Fibroblast of gingiva (primary cell): ENCODE measurements around the gene SPIRE1.
"Not testable (repeated sequence)": the region's sequence is repeated elsewhere in the genome, so short reads cannot be mapped to it uniquely, and the experiment has no call there.

Source experiments
- DNase-seq: peaks from one replicate; pipeline ENCODE4 v3.0.0-alpha.2; 2011; ENCODE audit warnings: low read depth

Gene SPIRE1

DNA sequence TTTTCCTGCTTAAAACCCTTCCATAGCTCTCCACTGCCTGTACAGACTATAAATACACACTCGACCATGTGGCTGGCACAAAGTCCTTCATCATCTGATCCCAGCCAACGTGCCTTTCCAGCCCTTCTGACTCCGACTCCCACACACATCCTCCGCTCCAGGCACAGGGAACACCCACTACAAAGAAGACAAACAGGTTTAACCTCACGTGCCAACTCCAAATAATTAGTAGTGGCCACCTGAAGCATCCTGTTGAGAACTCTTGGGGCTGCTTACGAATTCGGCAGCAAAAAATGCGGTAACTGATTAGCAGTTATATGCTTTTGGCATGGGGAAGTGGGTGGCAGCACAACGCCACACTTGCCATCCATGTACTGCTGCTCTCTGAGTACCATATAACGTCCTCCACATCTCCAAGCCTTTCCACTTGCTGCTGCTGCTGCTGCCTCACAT, 12.1 kb downstream of the SPIRE1 start:
- no peak for DNase-seq

DNA sequence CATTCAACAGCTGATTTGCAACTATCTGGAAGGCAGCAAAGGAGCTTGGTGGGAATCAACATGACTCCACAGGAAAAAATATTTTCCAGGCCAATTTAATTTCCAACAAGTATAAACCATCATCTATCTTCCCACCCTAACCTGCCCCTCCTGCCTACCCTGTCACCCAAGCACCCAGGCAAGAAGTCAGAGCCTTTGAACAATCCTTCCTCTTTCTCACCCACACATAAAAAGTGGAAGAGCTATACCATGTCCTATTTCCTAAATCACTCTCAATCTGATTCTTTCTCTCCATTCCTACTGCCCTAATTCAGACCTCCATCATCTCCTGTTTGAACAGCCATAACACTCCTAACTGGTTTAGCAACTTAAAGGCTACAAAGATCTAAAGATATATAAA, 12.7 kb downstream of the SPIRE1 start:
- DNase-seq = no peak

DNA sequence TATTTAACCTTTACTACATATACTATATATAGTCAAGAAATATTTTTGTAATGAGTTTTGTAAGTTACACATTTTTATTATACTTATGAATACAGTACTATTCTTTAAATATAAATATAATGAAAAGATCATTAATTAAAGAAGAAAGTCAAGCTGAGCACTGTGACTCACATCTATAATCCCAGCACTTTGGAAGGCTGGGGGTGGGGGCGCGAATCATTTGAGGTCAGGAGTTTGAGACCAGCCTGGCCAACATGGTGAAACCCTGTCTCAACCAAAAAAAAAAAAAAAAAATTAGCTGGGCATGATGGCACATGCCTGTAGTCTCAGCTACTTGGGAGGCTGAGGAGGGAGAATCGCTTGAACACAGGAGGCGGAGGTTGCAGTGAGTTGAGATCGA, 14.2 kb downstream of the SPIRE1 start:
- DNase-seq = not testable (repeated sequence)

DNA sequence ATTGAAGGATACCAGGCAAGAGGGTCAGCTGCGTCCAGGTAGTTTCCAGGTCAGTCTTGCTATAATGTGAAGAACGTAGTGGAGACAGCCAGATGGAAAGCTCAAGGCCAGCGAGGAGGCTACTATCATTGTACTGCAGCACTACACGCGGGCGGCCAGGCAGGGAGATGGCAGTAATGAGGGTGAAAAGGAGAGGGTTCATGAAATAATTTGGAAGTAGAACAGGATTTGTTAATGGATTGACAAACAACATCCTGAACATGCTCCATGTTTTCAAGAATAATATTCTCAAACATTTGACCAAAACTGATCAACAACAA, 17.1 kb downstream of the SPIRE1 start:
- DNase-seq = no peak

DNA sequence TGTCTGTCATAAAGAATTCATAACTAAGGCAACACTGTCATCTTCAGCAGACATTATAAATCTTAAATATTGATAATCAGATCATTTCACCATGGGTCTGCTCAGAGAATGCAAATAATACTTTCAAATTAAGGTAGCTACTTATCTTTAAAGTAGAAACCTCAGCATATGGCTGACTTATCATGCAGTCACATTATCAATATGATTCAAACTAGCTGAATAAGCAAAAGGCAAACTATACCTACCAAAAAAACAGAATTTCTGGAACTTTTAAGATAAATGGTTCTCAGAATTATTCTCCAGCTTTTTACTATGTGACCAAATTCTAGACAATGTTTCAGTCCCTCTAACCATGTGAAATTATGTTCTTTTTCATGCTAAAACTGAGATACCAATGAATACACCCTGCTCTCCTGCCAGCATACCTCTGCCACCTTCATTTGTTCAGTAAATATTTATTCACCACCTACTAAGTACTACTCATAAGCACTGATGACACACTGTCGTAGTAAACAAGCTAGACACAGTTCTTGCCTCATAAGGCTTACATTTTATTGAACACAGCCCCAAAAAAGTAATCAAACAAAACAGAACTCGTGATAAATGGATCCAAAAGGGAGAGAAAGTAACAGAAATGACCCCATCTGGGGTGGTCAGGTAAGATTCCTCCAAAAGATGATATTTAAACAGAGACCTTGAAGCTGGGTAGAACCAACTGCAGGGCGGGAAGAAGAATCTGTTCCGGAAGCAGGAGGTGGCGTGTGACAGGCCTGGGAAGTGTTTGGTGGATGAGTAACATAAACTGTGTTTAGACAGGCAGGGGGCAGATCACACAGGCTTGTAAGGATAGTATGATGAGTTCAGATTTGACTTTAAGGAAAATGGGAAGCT, 17.7 kb downstream of the SPIRE1 start:
- peak; percentile 48 for DNase-seq

DNA sequence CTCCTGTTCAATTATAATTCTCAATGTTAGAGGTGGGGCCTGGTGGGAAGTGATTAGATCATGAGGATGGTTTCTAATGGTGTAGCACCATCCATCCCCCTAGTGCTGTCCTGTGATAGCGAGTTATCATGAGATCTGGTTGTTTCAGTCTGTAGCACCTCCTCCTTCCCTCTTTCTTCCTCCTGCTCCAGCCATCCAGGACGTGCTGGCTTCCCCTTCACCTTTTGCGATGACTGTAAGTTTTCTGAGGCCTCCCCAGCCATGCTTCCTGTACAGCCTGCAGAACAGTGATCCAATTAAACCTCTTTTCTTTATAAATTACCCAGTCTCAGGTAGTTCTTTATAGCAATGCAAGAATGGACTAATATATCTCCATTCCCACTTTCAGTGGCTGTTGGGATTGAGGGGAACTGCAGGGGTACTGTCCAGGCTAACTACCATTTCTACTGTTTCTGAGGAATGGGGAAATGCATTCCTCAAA, 19.2 kb downstream of the SPIRE1 start:
- DNase-seq = no peak

DNA sequence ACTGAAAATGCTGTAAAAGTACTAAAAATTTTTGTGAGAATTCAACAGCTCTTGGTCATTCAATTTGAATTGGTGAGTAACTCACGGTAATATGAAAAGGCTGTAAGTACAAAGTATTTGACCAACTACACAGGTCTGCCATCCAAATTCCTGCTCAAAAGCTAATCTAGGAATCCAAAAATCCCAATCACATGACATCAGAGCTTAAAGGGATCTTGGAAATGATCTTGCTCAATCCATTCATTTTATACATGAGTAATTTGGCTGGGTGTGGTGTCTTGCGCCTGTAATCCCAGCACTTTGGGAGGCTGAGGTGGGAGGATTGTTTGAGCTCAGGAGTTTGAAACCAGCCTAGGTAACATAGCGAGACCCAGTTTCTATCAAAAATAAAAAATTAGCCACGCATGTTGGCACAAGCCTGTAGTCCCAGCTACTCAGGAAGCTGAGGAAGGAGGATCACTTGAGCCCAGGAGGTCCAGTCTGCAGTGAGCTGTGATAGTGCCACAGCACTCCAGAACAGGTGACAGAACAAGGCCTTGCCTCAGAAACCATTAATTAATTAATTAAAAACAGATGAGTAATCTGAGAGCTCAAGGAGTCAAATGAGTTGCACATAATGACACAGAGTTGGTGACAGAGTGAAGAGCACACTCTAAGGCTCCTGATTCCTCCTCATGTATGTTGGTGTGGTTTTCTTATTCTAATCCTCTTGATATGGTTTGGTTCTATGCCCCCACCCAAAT, 19.8 kb downstream of the SPIRE1 start:
- DNase-seq = peak; percentile 43

DNA sequence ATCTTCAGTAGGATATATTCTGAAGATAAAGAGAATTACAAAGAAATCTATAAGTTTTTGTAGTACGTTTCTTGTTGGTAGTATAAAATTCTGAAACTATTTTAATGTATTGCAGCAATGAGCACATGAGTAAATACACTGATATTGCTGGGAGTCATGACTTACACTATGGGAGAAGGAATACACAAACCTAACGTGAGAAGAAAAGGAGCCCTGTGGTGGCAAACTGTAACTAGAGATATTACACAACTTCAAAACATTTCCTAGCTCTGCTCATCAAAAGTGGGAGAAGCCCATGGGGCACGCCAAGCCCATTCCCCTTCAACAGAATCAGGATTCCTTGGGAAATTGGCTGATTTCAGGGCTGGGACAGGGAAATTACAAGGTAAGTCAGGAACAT, 20.5 kb downstream of the SPIRE1 start:
- no peak for DNase-seq

DNA sequence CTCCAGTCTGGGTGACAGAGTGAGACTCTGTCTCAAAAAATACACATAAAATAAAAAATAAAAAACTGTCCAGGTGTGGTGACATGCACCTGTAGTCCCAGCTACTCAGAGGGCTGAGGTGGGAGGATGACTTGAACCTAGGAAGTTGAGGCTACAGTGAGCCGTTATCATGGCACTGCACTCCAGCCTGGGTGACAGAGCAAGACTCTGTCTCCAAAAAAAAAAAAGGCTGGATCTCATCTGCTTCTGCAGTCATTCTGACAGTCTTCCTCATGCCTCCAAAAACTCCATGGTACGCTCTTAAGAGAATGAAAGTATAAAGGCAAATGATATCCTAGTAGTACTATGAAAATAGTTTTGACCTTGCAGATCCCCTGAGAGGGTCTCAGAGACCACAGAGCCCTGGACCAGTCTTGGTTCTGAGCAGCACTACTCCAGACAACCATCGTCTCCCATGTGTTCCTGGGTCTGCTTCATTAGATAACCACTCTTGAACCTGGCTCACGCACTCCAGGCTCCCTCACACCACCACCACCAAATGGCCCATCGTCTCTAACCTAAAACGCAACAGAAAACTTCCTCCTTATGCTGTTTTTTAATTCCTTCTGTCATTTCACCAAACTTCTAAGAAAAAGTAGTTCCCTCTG, 26.0 kb downstream of the SPIRE1 start:
- no peak for DNase-seq

DNA sequence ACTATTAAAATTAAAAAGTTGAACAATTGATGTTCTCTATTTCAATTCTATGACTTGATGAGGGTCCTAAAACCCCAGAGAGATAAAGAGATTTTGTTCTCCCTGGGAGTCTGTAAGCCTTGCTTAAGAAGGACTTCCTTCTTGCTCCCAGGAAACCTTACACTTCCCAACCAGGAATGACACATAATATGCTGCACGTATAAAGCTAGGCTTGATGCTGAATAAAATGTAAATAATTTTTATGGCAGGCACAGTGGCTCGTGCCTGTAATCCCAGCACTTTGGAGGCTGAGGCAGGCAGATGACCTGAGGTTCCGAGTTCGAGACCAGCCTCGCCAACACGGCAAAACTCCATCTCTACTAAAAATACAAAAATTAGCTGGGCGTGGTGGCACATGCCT, 27.8 kb downstream of the SPIRE1 start:
- peak; percentile 39 for DNase-seq

DNA sequence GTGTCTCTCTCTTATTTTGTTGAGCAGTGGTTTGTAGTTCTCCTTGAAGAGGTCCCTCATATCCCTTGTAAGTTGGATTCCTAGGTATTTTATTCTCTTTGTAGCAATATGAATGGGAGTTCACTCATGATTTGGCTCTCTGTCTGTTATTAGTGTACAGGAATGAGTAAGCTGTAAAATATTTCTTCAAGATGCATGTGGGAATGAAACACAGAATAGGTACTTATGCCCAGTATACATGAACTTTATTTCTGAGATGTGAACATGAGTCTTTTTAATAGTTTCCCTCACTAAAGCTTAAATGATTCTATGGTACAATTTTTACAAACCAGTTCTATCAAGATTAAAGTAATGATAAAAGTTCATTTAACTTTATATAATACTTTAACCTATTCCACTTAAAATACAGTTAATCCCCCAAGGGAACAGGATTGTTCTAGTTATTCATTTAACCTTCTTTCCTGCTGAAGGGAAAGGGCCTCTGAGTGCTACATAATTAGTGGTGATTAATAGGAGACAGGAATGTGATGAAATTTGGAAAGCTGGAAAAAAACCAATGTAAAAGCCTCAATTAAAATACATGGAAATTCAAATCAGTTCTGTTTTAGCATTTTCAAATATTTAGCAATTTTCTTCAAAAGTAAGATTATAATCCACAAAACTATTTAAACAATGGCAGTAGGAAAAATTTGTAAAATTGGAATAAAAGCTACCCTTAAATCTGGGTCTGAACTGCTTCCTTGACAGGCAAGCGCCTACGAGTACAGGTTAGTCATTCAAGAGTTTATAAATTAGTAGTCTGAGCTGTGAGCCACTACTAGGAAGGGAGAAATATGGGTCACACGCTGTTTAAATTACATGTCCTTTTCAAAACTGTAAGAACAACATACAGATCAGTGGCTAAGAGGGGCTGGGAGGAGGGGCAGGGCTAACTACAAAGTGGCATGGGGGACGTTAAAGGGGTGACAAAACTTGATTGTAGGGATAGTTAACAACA, 28.9 kb downstream of the SPIRE1 start:
- DNase-seq = peak; percentile 49

DNA sequence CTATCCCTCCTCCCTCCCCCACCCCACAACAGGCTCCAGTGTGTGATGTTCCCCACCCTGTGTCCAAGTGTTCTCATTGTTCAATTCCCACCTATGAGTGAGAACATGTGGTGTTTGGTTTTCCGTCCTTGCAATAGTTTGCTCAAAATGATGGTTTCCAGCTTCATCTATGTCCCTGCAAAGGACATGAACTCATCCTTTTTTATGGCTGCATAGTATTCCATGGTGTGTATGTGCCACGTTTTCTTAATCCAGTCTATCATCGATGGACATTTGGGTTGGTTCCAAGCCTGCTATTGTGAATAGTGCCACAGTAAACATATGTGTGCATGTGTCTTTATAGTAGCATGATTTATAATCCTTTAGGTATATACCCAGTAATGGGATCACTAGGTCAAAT, 30.7 kb downstream of the SPIRE1 start:
- DNase-seq = not testable (repeated sequence)

DNA sequence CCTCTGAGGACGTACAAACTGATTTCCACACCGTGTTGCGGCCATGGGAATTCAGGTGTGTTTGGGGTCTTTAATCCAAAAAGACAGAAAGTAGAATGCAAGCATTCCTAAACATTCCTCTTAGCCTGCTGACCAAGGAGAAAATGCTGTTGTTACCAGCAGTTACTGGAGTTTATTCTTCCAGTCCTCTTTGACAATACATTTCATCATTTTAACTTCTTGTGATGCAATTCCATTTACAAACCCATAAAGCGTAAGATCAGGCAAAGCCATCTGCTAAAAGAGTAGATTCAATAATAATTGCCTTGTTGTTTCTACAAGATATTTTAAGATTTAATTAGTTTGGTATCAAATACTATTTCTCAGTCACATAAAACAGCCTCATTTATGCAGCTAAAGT, 32.7 kb downstream of the SPIRE1 start:
- DNase-seq = peak; percentile 61

DNA sequence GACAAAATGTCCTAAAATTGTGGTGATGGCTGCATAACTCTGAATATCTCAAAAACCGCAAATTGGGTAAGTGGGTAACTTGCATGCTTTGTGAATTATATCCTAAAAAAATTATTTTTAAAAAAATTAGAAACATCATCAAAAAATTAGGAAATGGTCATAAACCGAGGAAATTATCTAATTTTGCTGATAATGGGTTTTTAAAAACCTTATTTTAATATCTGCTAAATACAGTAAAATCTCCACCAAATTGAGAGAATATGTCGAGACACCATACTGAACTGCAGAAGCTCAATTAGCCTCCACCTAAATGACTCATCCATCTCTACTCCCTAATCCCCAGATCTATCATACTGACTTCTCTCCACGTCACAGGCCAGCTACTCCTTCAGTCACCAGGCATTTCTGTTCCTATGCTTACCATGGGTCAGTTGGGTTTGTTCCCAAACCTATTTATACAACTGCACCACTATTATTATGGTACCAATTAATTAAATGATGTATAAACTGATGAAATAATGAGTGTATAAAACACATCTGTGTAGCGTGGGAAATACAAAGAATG, 36.1 kb downstream of the SPIRE1 start:
- DNase-seq = peak; percentile 35

DNA sequence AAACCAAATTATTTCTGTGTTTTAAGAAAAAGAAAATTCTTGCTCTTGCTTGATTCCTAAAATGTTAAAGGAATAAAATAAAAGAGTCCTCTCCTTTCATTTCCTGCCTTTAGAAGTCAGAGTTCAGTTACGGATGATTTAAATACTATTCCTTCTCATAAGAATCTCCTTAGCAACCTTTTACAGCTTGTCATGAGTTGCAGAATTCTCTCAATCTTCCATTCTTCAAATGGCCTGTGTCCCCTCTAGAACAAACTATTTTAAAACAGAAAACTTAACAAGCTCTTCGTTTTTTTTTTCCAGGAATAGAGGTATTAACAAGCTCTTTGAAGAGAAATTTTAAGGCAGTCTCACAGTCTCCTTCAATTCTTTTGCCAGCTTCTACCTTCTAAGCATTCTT, 42.2 kb downstream of the SPIRE1 start:
- DNase-seq = no peak

DNA sequence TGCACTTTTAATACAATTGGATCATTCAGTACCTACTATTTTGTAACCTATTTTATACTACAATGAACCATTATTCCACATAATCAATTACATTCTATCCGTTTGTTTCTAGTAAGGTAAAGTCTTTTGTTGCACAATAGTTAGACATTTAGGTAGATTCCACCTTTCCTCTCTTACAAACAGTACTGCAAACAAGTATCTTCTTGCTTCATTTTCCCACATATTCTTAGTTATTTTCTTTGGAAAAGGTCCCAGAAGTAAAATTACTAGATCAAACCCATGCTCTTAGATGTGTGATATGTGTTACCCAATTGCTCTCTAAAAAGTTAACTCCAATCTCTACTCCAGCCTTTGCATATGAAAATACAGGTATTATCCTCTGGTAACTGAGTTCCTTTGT, 49.6 kb downstream of the SPIRE1 start:
- DNase-seq = peak; percentile 62

DNA sequence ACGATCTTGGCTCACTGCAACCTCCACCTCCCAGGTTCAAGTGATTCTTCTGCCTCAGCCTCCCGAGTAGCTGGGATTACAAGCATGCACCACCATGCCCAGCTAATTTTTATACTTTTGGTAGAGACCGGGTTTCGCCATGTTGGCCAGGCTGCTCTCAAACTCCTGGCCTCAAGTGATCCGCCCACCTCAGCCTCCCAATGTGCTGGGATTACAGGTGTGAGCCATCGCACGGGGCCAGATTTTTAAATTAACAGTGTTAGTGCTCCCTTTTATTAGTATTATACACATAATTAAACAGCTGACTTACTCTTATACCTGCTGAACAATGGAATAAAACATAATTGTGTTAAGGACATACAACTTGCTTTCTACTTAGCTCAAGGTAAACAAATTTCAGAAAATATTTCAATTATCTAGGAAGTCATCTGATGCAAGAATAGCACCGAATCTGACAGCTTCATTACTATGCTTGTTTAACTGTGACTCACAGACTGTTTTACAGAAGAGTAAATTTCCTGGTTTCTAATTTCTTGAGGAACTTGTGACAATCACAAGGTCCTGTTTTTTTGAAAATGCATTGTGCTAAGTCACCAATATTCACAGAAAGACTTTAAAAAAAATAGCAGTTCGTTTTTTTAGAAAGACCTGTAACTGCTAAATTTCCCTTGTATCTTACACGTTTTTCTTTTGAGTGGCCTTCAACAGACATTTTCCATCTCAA, 51.2 kb downstream of the SPIRE1 start:
- peak; percentile 77 for DNase-seq

DNA sequence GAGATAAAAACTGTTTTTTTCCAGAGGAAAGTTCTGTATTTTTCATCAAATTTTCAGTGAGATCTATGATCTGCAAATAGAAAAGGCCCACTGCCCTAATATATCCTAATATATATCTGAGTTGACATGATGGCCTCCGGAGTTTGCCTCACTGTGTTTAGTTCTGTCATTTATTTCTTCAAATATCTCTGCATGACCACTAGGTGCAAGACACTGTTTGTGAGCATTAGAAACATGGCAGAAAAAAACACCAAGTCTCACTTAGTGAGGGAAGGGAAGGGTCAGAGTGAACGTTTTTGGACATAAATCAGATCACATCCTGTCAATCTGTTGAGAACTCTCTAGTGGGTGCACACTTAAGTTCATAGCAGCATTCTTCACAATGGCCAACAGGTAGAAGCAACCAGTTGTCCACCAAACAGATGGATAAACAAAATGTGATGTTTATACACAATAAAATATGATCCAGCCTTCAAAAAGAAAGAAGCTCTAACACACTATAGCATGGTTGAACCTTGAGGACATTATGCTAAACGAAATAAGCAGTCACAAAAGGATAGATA, 53.4 kb downstream of the SPIRE1 start:
- no peak for DNase-seq

DNA sequence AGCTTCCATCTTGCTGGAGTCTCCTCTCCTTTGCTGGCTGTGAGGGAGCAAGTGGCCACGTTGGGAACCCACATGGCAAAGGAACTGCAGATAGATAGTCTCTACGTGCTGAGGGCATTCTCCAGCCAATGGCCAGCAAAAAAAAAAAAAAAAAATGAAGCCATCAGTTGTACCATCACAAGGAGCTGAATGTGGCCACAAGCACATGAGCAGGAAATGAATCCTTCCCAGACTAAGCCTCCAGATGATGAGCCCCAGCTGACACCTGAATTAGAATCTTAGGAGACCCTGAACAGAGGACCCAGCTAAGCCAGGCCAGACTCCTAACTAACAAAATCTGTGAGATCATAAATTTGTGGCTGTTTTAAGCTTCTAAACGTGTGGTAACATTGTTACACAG, 57.9 kb downstream of the SPIRE1 start:
- DNase-seq = no peak

DNA sequence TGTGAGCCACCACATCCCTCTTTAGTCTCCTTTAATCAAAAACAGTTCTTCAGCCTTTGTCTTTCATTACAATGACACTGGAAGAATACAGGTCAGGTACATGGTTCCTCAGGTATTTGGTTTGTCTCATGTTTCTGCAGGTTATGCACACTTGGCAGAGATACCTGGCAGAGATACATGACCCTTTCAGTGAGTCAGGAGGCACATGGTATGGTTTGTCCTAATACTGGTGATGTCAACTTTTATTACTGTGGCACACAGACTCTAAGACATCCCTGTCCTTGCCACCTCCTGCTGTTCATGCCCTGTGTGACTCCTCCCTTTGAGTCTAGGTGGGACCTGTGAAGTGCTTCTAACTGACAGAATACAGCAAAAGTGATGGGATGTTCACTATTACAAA, 58.4 kb downstream of the SPIRE1 start:
- no peak for DNase-seq
